ENCODE measurements around the gene NECTIN2.

Gene NECTIN2

GRCh38 chr19:44803442-44804428 lies 42.4 kb upstream of the NECTIN2 start:
- TF ChIP-seq ARNT (IDR thresholded peaks at IDR 0.05), result no peak
- TF ChIP-seq ZNF384 (IDR thresholded peaks at IDR 0.05), result no peak
- TF ChIP-seq, protein P1, sequence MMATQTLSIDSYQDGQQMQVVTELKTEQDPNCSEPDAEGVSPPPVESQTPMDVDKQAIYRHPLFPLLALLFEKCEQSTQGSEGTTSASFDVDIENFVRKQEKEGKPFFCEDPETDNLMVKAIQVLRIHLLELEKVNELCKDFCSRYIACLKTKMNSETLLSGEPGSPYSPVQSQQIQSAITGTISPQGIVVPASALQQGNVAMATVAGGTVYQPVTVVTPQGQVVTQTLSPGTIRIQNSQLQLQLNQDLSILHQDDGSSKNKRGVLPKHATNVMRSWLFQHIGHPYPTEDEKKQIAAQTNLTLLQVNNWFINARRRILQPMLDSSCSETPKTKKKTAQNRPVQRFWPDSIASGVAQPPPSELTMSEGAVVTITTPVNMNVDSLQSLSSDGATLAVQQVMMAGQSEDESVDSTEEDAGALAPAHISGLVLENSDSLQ (IDR thresholded peaks at IDR 0.05), result peak; percentile 78
- CTCF ChIA-PET, result interaction anchor here (1.0 to 2.0 kb wide), 4 partner anchors 19 to 80 kb away, joined by 3 to 7 read pairs (median 4); no protein-coding TSS in a partner anchor
- POLR2A ChIA-PET, result interaction anchor here (1.6 kb wide), 1 partner anchor 11 kb away, joined by 3 read pairs; no protein-coding TSS in a partner anchor
- no peak for DNase-seq (ENCODE audit: extremely low spot score)

GRCh38 chr19:44806291-44806690 lies 39.8 kb upstream of the NECTIN2 start:
- DNase-seq (ENCODE audit: extremely low spot score), result no peak
- ChIA-PET POLR2A (no interaction called here), CTCF (interaction anchor here (1.3 to 2.1 kb wide), 2 partner anchors 22 to 82 kb away, joined by 3 to 7 read pairs; no protein-coding TSS in a partner anchor)
- no peak for TF ChIP-seq ZNF384 (IDR thresholded peaks at IDR 0.05)
- TF ChIP-seq BHLHE40 (IDR thresholded peaks at IDR 0.05; ENCODE audit: borderline replicate concordance), result no peak
- TF ChIP-seq CTBP1 (IDR thresholded peaks at IDR 0.05; ENCODE audit: borderline replicate concordance), result no peak
- TF ChIP-seq, protein P1 (IDR thresholded peaks at IDR 0.05), result no peak
- no peak for TF ChIP-seq L3MBTL2 (conservative IDR thresholded peaks at IDR 0.05)
- TF ChIP-seq SUZ12 (IDR thresholded peaks at IDR 0.05), result no peak
- TF ChIP-seq ELF4 (IDR thresholded peaks at IDR 0.05), result no peak
- no peak for TF ChIP-seq HDGF (IDR thresholded peaks at IDR 0.05; ENCODE audit: borderline replicate concordance)
- TF ChIP-seq SP1 (IDR thresholded peaks at IDR 0.05), result no peak
- no peak for TF ChIP-seq FOXK2 (IDR thresholded peaks at IDR 0.05)
- no peak for TF ChIP-seq FOXM1 (IDR thresholded peaks at IDR 0.05; ENCODE audit: borderline replicate concordance)
- no peak for TF ChIP-seq LEF1 (IDR thresholded peaks at IDR 0.05; ENCODE audit: borderline replicate concordance)
- TF ChIP-seq FOXA1 (IDR thresholded peaks at IDR 0.05), result no peak
- TF ChIP-seq NFRKB (IDR thresholded peaks at IDR 0.05), result no peak
- TF ChIP-seq ARNT (IDR thresholded peaks at IDR 0.05), result no peak

DNA sequence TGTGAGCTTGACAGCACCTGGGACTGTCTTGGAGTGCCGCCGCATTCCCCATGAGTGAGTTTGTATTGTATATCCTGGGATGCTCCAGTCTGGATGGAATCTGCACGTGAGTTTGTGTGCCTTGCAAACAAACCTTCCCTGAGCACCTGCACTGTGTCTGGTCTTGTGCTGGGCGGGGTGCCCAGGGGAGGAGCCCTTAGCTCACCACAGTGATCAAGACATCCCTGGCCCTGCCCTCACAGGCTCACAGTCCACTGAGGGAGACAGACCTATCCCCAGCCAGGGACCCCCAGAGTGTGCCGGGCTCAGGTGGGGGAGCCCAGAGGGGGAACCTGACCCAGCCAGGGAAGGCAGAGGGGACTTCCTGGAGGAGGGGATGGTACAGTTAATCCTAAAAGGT lies 38.9 kb upstream of the NECTIN2 start:
- CTCF ChIA-PET, result interaction anchor here (1.0 to 2.1 kb wide), 3 partner anchors 23 to 83 kb away, joined by 3 to 7 read pairs (median 6); partner anchors contain the start of gene NECTIN2
- POLR2A ChIA-PET, result no interaction called here
- DNase-seq (ENCODE audit: extremely low spot score), result no peak
- TF ChIP-seq CTBP1 (IDR thresholded peaks at IDR 0.05; ENCODE audit: borderline replicate concordance) (no peak), ZNF384 (IDR thresholded peaks at IDR 0.05) (no peak), ARNT (IDR thresholded peaks at IDR 0.05) (no peak), TARDBP (IDR thresholded peaks at IDR 0.05) (no peak), L3MBTL2 (conservative IDR thresholded peaks at IDR 0.05) (no peak), FOXA1 (IDR thresholded peaks at IDR 0.05) (no peak), SP1 (IDR thresholded peaks at IDR 0.05) (no peak), FOXK2 (IDR thresholded peaks at IDR 0.05) (no peak), FOXM1 (IDR thresholded peaks at IDR 0.05; ENCODE audit: borderline replicate concordance) (no peak), NFRKB (IDR thresholded peaks at IDR 0.05) (no peak)
- TF ChIP-seq, protein P1 (IDR thresholded peaks at IDR 0.05), result no peak

DNA sequence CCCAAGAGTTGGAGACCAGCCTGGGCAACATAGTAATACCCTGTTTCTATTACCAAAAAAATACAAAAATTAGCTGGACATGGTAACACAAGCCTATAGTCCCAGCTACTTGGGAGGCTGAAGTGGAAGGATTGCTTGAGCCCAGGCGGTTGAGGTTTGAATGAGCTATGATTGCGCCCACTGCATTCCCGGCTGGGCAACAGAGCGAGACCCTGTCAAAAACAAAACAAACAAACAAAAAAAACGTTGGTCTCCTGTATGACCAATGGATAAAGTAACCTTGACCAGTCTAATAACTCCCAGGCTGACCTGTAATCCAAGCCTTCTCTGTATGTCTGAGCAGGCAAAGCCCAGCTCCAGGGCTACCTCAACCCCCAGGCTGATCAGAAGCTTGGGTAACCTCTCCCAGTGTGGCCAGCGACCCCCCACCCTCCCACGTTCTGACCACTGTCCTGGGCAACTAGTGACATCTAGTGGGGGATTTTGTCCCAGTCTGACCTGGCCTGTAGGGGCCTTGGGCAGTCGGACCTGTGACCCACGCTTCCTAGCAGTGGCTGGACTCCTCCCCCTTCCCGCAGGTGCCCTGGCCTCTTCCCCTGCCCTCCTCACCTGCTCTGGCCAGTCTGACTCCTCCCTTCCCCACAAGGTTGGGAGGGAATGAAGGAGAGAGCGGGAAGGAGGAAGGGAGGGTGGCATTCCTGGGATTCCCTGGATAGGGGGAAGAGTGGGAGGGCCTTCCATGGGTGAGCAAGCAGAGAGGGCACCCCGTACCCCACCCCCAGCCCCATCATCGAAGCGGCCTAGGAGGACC lies 38.2 kb upstream of the NECTIN2 start:
- CTCF ChIA-PET, result interaction anchor here (1.0 to 2.1 kb wide), 3 partner anchors 23 to 84 kb away, joined by 3 to 7 read pairs (median 6); partner anchors contain the start of gene NECTIN2
- DNase-seq (ENCODE audit: extremely low spot score), result no peak
- TF ChIP-seq, protein P1 (IDR thresholded peaks at IDR 0.05), result no peak
- no peak for TF ChIP-seq ARNT (IDR thresholded peaks at IDR 0.05)
- no peak for TF ChIP-seq SP1 (IDR thresholded peaks at IDR 0.05)
- no peak for TF ChIP-seq ZNF384 (IDR thresholded peaks at IDR 0.05)
- no peak for TF ChIP-seq LEF1 (IDR thresholded peaks at IDR 0.05; ENCODE audit: borderline replicate concordance)
- POLR2A ChIA-PET, result no interaction called here
